ENCODE measurements around the gene LRMDA. TPM values are rescaled to one million over a fixed set of nuclear protein-coding genes. Genes with fewer than 3 reads are reported as not detected.
"Not testable (repeated sequence)": the region's sequence is repeated elsewhere in the genome, so short reads cannot be mapped to it uniquely, and the experiment has no call there.

LRMDA gene
- total RNA-seq, 2 experiments from 2014 or later, result not detected

DNA sequence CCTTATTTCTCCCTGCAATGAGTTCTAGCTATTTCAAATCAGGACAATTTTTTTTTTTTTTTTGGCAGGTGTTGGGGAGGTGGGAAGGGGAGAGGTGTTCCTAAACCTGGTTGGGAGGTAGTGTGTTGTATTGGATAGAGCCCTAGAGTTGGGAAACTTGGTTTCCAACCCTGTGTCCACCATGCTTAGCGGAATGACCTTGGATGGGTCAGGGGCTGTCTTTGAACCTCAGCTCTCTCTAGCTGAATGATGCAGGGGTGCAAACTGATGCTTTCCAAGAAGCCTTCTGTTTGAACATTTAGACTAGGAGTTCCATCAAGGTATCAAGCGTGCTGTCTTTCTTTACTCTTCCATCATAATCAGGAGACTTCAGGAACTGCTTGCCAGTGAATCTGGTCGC is 332.2 kb downstream of the LRMDA start:
- H3K27me3 Mint-ChIP-seq, result peaks cover 2% of the 10 kb centered on the region
- ChIA-PET CTCF (no interaction called here), POLR2A (no interaction called here)
- no peak overlapping the region for H3K4me3 Mint-ChIP-seq
- H3K4me1 Mint-ChIP-seq, result peaks cover 4% of the 10 kb centered on the region
- H3K27ac Mint-ChIP-seq, result no peak overlapping the region
- no peak for DNase-seq
- H3K9me3 Mint-ChIP-seq, result no peaks in the 10 kb centered on the region
- no peaks in the 10 kb centered on the region for H3K36me3 Mint-ChIP-seq (ENCODE audit: low read depth)

DNA sequence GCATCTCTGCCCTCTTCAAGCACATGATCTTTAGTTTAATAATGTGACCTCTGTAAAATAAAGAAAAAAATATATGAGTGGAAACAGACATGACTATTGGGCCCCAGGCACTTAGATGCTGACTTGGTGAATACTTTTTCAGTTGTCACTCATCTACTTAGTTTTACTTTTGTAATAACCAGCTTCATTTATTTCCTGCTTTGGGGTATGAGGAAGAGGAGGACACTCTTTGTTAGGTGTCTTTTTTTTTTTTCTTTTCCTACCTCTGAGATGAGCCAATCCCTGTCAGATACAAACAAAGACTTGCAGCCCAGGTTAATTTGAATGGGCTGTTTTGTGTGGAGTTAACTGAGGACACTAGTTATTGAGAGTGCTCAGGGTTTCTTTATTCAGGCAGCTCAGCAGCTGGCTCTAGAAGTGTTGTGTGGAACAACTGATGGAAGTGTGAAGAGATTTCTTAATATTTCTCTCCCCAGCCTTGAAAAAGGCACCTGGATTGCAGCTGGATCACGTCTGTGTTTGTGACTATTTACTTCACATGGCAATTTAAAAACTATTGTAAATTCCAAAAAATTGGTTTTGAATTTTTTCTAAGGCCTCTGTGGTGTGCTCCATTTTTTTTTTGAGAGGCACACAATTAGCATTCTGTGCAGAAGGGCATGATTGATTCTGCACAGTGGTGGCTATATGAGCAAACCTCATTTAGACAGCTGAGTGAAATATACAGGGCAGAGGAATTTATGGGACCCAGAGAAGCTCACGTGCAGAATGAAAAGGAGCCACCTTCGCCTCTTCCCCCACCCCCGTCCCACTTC is 333.8 kb downstream of the LRMDA start:
- peaks cover 2% of the 10 kb centered on the region for H3K27me3 Mint-ChIP-seq
- no peak overlapping the region for H3K27ac Mint-ChIP-seq
- H3K36me3 Mint-ChIP-seq (ENCODE audit: low read depth), result no peaks in the 10 kb centered on the region
- peaks cover 4% of the 10 kb centered on the region for H3K4me1 Mint-ChIP-seq
- ChIA-PET POLR2A (no interaction called here), CTCF (interaction anchor here (0.7 kb wide), 1 partner anchor 11 kb away, joined by 3 read pairs; no protein-coding TSS in a partner anchor)
- DNase-seq, result no peak
- no peak overlapping the region for H3K4me3 Mint-ChIP-seq
- no peaks in the 10 kb centered on the region for H3K9me3 Mint-ChIP-seq

DNA sequence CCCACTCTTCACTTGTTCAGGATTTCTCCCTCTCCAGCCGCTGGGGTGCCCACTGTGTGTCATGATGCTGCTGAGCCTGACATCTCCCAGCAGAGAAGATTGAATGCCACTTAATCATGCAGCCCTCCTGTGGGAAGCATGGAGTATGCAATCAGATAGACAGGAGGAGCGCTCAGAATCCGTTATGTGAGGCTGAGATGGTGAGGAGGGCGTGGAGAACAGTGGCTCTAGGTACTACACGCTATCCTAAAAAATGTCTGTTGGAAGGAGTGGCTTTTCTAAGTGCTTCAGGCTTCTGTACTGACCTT is 334.3 kb downstream of the LRMDA start:
- ChIA-PET CTCF (no interaction called here), POLR2A (no interaction called here)
- no peak for DNase-seq
- H3K27ac Mint-ChIP-seq, result no peak overlapping the region
- peaks cover 4% of the 10 kb centered on the region for H3K4me1 Mint-ChIP-seq
- peaks cover 2% of the 10 kb centered on the region for H3K27me3 Mint-ChIP-seq
- no peak overlapping the region for H3K4me3 Mint-ChIP-seq
- no peaks in the 10 kb centered on the region for H3K9me3 Mint-ChIP-seq
- no peaks in the 10 kb centered on the region for H3K36me3 Mint-ChIP-seq (ENCODE audit: low read depth)

DNA sequence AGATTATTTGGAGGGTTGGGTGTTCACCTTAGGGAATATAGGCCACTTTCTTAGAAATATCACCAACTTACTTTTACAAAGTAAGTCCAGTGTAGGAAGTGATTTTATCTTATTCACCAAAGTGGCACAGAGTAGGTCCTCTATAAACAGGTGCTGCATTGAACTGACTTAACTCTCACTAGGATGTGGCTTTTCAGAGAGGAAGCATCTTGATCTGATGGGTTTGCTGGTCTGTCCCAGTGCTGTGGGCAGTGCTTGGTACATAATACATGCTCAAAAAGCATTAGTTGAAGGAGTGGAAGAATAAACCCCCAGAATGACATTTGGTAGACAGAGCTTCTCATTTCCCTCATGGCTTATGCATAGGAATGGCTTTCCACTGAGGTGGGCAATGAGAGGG is 334.7 kb downstream of the LRMDA start:
- Mint-ChIP-seq H3K36me3 (ENCODE audit: low read depth) (no peaks in the 10 kb centered on the region), H3K4me1 (peaks cover 4% of the 10 kb centered on the region), H3K4me3 (no peak overlapping the region), H3K9me3 (no peaks in the 10 kb centered on the region), H3K27ac (no peak overlapping the region), H3K27me3 (peaks cover 2% of the 10 kb centered on the region)
- no peak for DNase-seq
- POLR2A ChIA-PET, result no interaction called here
- CTCF ChIA-PET, result no interaction called here

DNA sequence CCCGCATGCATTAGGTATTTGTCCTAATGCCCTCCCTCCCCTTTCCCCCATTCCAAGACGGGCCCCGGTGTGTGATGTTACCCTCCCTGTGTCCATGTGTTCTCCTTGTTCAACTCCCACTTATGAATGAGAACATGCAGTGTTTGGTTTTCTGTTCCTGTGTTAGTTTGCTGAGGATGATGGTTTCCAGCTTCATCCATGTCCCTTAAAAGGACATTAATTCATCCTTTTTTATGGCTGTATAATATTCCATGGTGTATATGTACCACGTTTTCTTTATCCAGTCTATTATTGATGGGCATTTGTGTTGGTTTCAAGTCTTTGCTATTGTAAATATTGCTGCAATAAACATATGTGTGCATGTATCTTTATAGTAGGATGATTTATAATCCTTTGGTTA is 335.3 kb downstream of the LRMDA start:
- H3K27me3 Mint-ChIP-seq, POLR2A ChIA-PET: not testable (repeated sequence)

DNA sequence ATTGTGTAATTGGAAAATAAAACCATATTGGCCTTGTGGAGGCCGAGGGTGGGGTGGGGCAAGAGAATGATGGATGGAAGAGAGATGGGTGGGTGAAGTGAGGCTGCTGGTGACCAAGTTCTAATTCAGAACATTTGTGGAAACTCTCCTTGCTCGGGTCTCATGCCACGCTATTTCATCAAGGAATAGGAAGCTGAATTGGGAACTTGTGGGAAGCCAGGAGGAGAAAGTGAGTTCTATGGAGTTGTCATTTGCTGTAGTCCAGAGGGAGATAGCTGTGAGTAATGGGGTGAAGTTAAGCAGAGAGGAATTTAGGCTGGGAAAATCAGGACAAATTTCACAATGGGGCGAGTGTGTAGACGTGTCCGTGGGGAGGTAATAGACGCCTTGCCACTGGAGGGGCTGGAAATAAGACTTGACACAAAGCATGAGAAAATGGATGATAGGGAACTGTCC is 339.2 kb downstream of the LRMDA start:
- no peak overlapping the region for H3K27ac Mint-ChIP-seq
- H3K4me3 Mint-ChIP-seq, result no peak overlapping the region
- no peaks in the 10 kb centered on the region for H3K36me3 Mint-ChIP-seq (ENCODE audit: low read depth)
- DNase-seq, result no peak
- CTCF ChIA-PET, result no interaction called here
- peaks cover 23% of the 10 kb centered on the region for H3K4me1 Mint-ChIP-seq
- POLR2A ChIA-PET, result no interaction called here
- H3K27me3 Mint-ChIP-seq, result peaks cover 2% of the 10 kb centered on the region
- H3K9me3 Mint-ChIP-seq, result no peaks in the 10 kb centered on the region

More for the DNA sequence above, 335.3 kb downstream of the LRMDA start:
- DNase-seq; H3K36me3 Mint-ChIP-seq (ENCODE audit: low read depth); H3K9me3 Mint-ChIP-seq; H3K27ac Mint-ChIP-seq; CTCF ChIA-PET; H3K4me3 Mint-ChIP-seq: not testable (repeated sequence)
- H3K4me1 Mint-ChIP-seq, result peaks cover 11% of the 10 kb centered on the region

DNA sequence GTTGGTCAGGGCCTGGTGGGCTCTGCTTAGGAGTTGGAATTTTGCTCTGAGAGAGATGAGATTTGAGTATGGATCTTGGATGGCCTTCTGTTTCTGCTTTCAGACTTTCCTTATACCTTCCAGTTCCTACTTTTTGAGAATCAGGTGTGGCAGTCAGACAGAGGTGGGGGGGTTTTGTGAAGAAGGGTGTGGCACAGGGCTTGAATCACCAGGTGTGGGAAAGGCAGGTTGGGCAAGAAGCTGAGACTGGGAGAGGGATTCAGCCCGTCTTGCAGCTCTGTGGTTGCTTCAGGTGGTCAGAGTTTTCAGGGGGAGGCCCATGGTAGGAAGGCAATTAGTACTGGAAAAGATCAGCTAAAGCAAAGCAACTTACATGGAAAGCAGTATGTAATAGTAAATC is 340.2 kb downstream of the LRMDA start:
- no peak for DNase-seq
- Mint-ChIP-seq H3K36me3 (ENCODE audit: low read depth) (no peaks in the 10 kb centered on the region), H3K4me3 (peak overlapping the region; percentile 50), H3K4me1 (peaks cover 18% of the 10 kb centered on the region), H3K27me3 (peaks cover 2% of the 10 kb centered on the region), H3K27ac (peak overlapping the region; percentile 89), H3K9me3 (no peaks in the 10 kb centered on the region)
- CTCF ChIA-PET, result no interaction called here
- POLR2A ChIA-PET, result no interaction called here

DNA sequence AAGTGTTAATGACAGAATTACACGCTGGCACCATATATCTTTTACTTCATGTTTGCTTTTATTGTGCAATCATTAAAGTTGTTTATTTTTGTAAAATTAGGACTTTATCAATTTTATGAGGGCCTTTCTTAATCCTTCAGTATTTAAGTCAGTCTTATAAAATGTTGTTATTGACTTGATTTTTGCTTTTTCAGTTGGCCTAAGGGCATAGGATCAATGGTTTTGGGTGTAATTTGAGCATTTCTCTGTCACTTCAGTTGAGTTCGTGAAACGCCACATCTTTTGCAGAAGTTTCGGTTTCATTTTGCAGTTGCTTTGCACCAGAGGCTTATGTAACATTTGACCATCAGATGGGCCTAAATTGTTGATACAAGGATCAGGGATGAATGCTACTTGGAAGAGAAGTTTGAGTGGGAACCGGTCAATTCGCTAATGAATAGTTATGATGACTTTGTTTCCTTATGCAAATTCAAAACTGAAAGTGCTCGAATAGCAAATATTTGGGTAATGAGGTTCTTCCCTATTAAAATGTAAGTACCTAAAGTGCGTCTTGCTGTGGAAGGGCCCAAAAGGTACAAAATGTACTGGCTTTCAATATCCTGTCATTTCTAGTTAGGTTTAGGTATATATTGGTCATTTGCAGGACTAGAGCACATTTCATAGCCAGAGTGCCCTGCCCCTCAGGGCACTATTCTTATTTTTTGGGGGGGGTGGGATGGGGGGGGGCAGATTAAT is 340.9 kb downstream of the LRMDA start:
- no peaks in the 10 kb centered on the region for H3K36me3 Mint-ChIP-seq (ENCODE audit: low read depth)
- DNase-seq, result peak; percentile 36
- ChIA-PET POLR2A (no interaction called here), CTCF (no interaction called here)
- peaks cover 18% of the 10 kb centered on the region for H3K4me1 Mint-ChIP-seq
- H3K27me3 Mint-ChIP-seq, result peaks cover 2% of the 10 kb centered on the region
- peak overlapping the region; percentile 89 for H3K27ac Mint-ChIP-seq
- H3K9me3 Mint-ChIP-seq, result no peaks in the 10 kb centered on the region
- peak overlapping the region; percentile 69 for H3K4me3 Mint-ChIP-seq

DNA sequence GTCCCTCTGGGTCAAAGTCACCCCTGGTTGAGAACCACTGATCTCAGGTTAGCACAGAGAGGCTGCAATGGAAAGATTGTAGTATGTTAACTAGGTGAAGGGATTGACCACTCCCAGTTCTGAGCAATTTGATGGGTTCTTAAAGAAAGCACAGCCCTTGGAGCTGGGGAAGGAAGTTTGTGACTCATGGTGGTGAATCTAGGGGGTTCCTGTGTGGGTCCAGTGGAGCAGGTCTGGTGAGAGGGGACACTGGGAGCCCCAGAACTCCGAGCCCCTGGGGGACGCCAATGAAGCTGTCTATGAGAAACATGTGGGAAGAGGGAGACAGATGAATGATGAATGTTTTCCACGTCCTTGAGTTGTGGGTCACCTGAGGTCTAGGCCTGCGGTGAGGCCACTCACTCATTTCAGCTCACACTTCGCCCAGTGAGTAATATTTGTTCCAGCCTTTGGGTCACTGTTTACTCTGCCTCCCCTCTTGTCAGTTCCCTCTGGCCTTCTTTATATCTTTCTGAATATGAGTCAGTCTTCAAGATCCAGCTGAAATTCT is 341.9 kb downstream of the LRMDA start:
- ChIA-PET CTCF (interaction anchor here (0.6 kb wide), 1 partner anchor 989 kb away, joined by 4 read pairs; no protein-coding TSS in a partner anchor), POLR2A (no interaction called here)
- peaks cover 18% of the 10 kb centered on the region for H3K4me1 Mint-ChIP-seq
- peaks cover 3% of the 10 kb centered on the region for H3K27me3 Mint-ChIP-seq
- H3K36me3 Mint-ChIP-seq (ENCODE audit: low read depth), result no peaks in the 10 kb centered on the region
- no peak for DNase-seq
- H3K27ac Mint-ChIP-seq, result peak overlapping the region; percentile 25
- no peak overlapping the region for H3K4me3 Mint-ChIP-seq
- H3K9me3 Mint-ChIP-seq, result no peaks in the 10 kb centered on the region

DNA sequence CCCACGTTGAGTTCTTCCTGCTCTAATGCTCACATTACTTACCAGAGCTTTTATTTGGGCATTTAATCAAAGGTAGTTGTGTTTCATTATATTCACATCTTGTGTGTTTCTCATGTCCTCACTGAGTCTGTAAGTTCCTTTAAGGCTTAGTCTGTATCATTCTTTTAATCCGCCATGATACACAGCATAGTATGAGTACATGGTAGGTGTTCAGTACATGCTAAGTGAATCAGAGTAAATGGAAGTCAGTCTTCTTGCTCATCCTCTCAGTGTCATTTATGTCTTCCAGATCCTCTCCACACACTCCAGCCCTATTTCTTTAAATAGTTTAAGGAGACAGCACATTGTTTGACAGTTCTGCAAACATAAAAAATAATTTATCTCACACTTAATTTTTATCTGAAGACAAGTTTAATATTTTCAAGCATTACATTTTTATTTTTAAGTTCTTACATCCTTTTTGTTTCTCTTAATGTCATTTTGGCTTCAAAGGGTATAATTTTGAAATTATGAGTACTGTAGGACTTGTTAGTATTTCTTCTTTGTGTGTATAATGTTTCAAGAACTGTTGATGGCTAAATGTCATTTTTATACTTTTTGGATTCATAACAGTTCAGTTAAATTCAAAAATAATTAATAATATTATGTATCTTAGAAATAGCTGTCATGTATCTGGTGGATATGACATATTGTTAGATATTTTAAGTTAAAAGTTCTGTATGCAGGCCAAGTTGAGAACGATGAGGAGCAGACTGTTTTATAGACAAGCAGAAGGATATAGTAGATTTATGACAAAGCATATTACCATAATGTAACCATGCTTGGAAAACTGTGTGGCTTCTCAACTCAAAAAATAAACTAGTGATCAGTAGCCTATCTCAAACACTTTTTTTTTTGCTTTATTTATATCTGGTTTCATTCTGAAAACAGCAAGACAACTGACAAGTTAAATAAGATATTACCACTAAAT is 342.7 kb downstream of the LRMDA start:
- peaks cover 4% of the 10 kb centered on the region for H3K27me3 Mint-ChIP-seq
- ChIA-PET POLR2A (no interaction called here), CTCF (interaction anchor here (1.1 kb wide), 1 partner anchor 15 kb away, joined by 3 read pairs; no protein-coding TSS in a partner anchor)
- no peak overlapping the region for H3K27ac Mint-ChIP-seq
- no peak for DNase-seq
- H3K36me3 Mint-ChIP-seq (ENCODE audit: low read depth), result no peaks in the 10 kb centered on the region
- peaks cover 18% of the 10 kb centered on the region for H3K4me1 Mint-ChIP-seq
- H3K4me3 Mint-ChIP-seq, result no peak overlapping the region
- H3K9me3 Mint-ChIP-seq, result no peaks in the 10 kb centered on the region

DNA sequence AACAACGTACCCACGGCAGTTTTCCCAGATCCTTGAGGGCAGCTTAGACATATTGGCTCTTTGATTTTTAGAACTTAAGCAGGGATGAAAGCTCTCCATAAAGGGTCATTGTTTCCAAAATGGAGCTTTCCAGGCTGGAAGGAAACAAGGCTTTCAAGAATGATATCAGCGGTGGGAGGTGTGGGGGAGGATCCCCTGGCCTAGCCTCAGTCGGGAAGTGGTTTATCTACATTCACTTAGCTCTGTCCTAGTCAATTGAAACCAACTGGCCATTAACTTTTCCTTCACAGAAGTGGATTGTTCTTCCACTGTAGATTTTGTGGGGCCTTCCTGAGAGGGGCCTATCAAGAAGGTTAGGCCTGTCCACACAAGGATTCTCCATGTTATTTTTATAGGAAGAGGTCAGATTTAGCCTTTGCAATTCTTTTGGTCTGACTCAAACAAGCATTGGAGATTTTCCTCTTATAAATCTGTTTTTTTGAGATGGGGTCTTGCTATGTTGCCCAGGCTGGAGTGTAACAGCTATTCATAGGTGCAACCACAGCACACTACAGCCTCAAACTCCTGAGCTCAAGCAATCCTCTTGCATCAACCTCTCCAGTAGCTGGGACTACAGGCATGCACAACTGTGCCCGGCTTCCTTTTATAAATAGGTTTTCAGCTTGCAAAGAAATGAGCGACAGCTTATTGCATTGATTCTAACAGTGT is 343.5 kb downstream of the LRMDA start:
- H3K27me3 Mint-ChIP-seq, result peaks cover 4% of the 10 kb centered on the region
- H3K27ac Mint-ChIP-seq, result no peak overlapping the region
- ChIA-PET CTCF (interaction anchor here (1.1 kb wide), 1 partner anchor 16 kb away, joined by 3 read pairs; no protein-coding TSS in a partner anchor), POLR2A (no interaction called here)
- no peaks in the 10 kb centered on the region for H3K9me3 Mint-ChIP-seq
- no peaks in the 10 kb centered on the region for H3K36me3 Mint-ChIP-seq (ENCODE audit: low read depth)
- no peak for DNase-seq
- H3K4me1 Mint-ChIP-seq, result peaks cover 18% of the 10 kb centered on the region
- no peak overlapping the region for H3K4me3 Mint-ChIP-seq

Data from activated CD4-positive, alpha-beta T cell treated with anti-CD3 and anti-CD28 coated beads, Interleukin-2, amount 10 ng/mL, durations not matched to agents 7 days and 5 days (primary cell).